Measurements from ENCODE around the gene SPEF1. TPM values are rescaled to one million over a fixed set of nuclear protein-coding genes. Genes with fewer than 3 reads are reported as not detected.

The SPEF1 gene
- total RNA-seq, 2 experiments from 2014 or later = not detected

- POLR2A ChIA-PET = no interaction called here
- peaks cover 66% of the 10 kb centered on the region for H3K27me3 Mint-ChIP-seq
- no peak for DNase-seq
Observed at GRCh38 chr20:3728876-3729275, 52.4 kb downstream of the SPEF1 start.

GRCh38 chr20:3728354-3728753 is 52.9 kb downstream of the SPEF1 start:
- H3K27me3 ChIP-seq (ENCODE audit: control insufficient read depth in 1 of 2, insufficient read depth in 2 of 2, low read length in 2 of 2) = peaks cover 38 to 45% of the 10 kb centered on the region in 2 experiments
- H3K4me1 Mint-ChIP-seq (ENCODE audit: low read depth) = no peaks in the 10 kb centered on the region
- peaks cover 62% of the 10 kb centered on the region for H3K27me3 Mint-ChIP-seq
- no peak for ATAC-seq (ENCODE audit: poor library complexity)
- DNase-seq = no peak
- H3K4me1 ChIP-seq (ENCODE audit: insufficient read depth, low read length) = no peaks in the 10 kb centered on the region
- H3K27ac ChIP-seq (ENCODE audit: low read depth in 1 of 2, low read length in 2 of 2) = no peak overlapping the region
- POLR2A ChIA-PET = no interaction called here
- no peaks in the 10 kb centered on the region for H3K9me3 Mint-ChIP-seq
- no peaks in the 10 kb centered on the region for H3K36me3 Mint-ChIP-seq (ENCODE audit: low read depth)
- H3K4me3 Mint-ChIP-seq = no peak overlapping the region
- no peak for TF ChIP-seq CTCF (IDR thresholded peaks at IDR 0.05)
- intact Hi-C loops (cut with DNase I, micrococcal nuclease) = no loop called here
- no peaks in the 10 kb centered on the region for H3K36me3 ChIP-seq (ENCODE audit: insufficient read depth, low read length)
- H3K4me3 ChIP-seq (ENCODE audit: low read length) = no peak overlapping the region
- no peaks in the 10 kb centered on the region for H3K9me3 ChIP-seq (ENCODE audit: control insufficient read depth in 1 of 2, insufficient read depth in 1 of 2, low read length in 2 of 2)
- CTCF ChIA-PET = interaction anchor here (0.5 kb wide), 1 partner anchor 14 kb away, joined by 3 read pairs; no protein-coding TSS in a partner anchor
- H3K27ac Mint-ChIP-seq = no peak overlapping the region

More at GRCh38 chr20:3728876-3729275, 52.4 kb downstream of the SPEF1 start:
- Histone ChIP-seq H3K4me1 (ENCODE audit: insufficient read depth, low read length) (no peaks in the 10 kb centered on the region), H3K27ac (ENCODE audit: low read depth in 1 of 2, low read length in 2 of 2) (no peak overlapping the region), H3K4me3 (ENCODE audit: low read length) (no peak overlapping the region), H3K27me3 (ENCODE audit: control insufficient read depth in 1 of 2, insufficient read depth in 2 of 2, low read length in 2 of 2) (peaks cover 42 to 48% of the 10 kb centered on the region in 2 experiments), H3K36me3 (ENCODE audit: insufficient read depth, low read length) (no peaks in the 10 kb centered on the region), H3K9me3 (ENCODE audit: control insufficient read depth in 1 of 2, insufficient read depth in 1 of 2, low read length in 2 of 2) (no peaks in the 10 kb centered on the region)
- H3K36me3 Mint-ChIP-seq (ENCODE audit: low read depth) = no peaks in the 10 kb centered on the region
- H3K4me1 Mint-ChIP-seq (ENCODE audit: low read depth) = no peaks in the 10 kb centered on the region
- no peaks in the 10 kb centered on the region for H3K9me3 Mint-ChIP-seq
- TF ChIP-seq CTCF (IDR thresholded peaks at IDR 0.05) = no peak
- no peak overlapping the region for H3K27ac Mint-ChIP-seq
- no peak for ATAC-seq (ENCODE audit: poor library complexity)
- CTCF ChIA-PET = interaction anchor here (0.5 kb wide), 1 partner anchor 14 kb away, joined by 3 read pairs; no protein-coding TSS in a partner anchor
- intact Hi-C loops (cut with DNase I, micrococcal nuclease) = no loop called here
- H3K4me3 Mint-ChIP-seq = no peak overlapping the region

Other genes with a start within 250 kb of the SPEF1 start
- not detected for gene GFRA4, start 118.0 kb downstream of the SPEF1 start, total RNA-seq
- gene ADAM33, start 99.4 kb downstream of the SPEF1 start, total RNA-seq = not detected
- under 1 TPM; 0.08 to 0.11 TPM for gene SIGLEC1, start 68.8 kb downstream of the SPEF1 start, total RNA-seq
- under 1 TPM in 1 of 2 experiments, not detected in 1; 0.08 TPM for gene HSPA12B, start 48.8 kb downstream of the SPEF1 start, total RNA-seq
- 10 to 100 TPM; 11.2 to 11.6 TPM for gene ADISSP, start 13.7 kb downstream of the SPEF1 start, total RNA-seq
- gene CENPB, start 5.3 kb upstream of the SPEF1 start, total RNA-seq = 10 to 100 TPM; 25.1 to 25.3 TPM
- 100 to 1,000 TPM; 144 TPM for gene CDC25B, start 14.9 kb upstream of the SPEF1 start, total RNA-seq
- gene AP5S1, start 39.1 kb upstream of the SPEF1 start, total RNA-seq = 1 to 10 TPM; 6.0 TPM
- 10 to 100 TPM; 13.6 to 14.7 TPM for gene MAVS, start 65.4 kb upstream of the SPEF1 start, total RNA-seq
- gene PANK2, start 107.9 kb upstream of the SPEF1 start, total RNA-seq = 10 to 100 TPM; 49.0 to 51.1 TPM
- 1 to 10 TPM; 6.8 to 8.1 TPM for gene RNF24, start 234.1 kb upstream of the SPEF1 start, total RNA-seq